NCI-H1436 treated with DMSO at 0.1 percent for 48 hours (cell line): ENCODE measurements around the gene FBXW7.

Experiments used
- DNase-seq: peaks from one replicate; lab custom pipeline; 2025; lab: John Stamatoyannopoulos, UW

FBXW7 gene

DNA sequence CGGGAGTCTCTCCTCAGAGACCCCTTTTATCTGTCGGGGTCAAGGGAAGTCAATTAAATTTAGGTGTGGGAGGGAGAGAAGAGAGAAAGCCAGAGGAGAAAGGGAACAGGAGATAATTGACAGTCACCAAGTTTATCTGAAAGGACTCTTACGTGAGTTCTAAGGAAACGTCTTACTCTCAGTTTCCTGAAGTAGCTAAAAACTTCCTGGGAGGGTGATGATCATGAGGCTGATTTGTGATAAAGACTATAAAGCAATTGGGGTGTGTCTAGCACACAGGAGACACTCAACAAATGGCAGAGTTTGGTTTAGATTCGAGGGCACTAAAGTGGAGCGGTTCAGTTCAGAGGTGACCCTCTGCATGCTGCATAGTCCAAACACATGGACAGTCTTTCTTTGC, 254.1 kb downstream of the FBXW7 start:
- no peak for DNase-seq

DNA sequence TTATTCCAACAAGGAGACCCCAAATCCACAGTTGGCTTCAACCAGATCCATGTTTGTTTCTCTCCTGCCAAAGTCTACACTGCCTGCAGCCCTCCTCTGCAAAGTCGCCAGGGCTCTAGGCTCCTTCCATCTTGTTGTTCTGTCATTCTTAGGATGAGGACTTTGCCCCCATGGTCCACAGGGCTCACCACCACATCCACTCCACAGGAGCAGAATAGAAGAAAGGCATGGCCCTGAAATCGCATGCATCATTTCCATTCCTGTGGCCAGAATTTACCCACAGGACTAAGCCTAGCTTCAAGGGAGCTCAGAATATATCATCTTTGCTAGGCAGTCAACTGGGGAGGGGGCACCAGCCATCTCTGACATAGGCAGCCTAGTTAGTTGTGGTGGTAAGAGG, 254.7 kb downstream of the FBXW7 start:
- no peak for DNase-seq

DNA sequence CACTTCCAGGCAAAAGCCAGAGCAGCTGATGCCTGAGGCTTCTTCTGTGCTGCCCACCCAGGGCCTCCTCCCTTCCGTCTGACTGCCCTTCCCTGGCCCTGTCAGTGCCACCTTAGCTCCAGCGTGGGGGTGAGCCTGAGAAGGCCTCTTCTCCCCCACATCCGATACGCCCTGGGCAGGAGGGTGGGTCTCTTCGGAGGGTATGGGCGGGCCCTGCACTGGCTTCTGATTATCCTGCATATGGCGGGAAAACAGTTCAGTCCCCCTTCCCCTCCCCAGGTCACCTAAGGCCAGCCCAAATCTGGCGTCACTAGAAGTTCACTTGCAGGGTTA, 256.7 kb downstream of the FBXW7 start:
- no peak for DNase-seq

DNA sequence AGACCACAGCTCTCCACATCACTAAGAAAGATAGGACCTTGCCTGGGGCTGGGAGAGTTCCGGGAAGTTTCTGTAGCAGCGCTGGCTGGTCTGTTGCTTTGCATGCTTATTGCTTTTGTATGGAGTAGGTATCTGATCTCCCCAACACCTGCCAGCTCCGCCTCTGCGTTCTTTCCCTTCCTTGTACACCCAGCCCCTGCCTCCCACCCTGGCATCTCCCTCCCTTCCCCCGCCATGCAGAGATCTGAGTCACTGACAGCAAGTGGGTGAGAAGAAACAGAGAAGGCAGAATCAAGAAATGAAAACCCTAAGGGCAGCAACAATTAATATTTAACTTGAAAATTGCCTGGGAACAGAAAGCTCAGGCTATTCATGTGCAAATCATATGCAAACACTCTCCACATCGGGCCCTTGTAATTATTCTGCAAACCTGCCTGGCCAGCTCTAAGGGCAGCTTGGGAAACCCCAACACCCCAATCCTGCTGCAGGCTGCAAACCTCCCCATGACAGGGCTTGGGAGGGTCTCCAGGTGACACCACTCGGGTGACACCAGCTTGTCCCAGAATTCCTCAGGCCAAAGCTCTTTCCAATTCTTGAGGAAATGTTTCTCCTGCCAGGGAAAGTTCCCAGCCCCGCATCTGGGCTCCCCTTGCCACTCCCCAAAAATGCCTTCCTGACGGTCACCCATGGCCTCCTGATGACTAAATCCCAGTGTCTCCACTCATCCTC, 257.2 kb downstream of the FBXW7 start:
- DNase-seq: no peak

DNA sequence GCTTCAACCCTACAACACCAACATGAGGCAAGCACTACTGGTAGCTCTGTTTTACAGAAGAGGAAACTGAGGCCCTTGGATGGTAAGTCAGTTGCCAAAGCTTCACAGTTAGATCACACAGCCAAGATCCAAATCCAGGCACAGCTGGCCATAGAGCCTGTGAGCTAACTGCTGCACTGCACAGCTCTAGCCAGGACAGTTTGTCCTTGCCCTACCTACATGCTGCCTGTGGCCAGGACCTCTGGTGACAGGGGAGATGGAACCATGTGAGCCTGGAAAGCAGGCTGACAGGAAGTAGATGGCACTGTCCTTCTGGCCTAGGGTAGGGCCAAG, 257.8 kb downstream of the FBXW7 start:
- no peak for DNase-seq

DNA sequence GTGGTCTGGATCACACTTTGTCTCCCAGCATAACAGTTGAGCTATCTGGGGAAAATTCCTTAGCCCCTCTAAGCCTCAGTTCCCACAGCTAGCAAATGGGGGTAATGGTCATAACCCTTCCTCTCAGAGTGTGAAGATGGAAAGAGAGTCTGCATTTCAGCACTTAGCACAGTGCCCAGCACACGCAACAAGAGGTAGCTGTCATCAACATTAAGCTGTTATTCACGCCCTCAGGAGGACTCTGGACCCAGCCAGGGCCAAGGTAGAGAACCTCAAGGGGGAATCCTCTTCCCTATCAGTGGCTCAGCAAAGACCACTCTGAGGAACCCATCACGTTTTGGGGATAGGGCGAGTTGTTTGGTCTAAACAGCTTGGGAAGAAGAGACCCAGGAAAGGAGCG, 258.6 kb downstream of the FBXW7 start:
- no peak for DNase-seq

DNA sequence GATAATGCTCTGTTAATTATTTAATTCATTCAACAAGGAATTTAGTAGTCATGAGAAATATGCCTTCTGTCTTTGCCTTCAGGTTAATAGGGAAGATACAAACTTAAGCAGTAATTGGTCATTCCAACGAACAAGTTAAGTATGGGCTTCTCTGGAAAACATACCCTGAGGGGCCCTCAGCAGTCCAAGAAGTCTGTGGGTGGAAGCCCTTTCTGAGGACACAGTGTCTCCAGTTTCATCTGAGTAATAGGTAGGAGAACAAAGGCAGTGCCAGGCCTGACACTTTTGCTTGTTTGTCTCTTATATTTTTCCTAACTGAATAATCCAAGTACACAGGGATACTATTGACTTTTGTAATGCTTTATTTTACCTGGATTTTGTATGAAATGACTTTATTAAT, 262.5 kb downstream of the FBXW7 start:
- no peak for DNase-seq
